MCF 10A (cell line): ENCODE measurements around the gene SHKBP1. TPM values are rescaled to one million over a fixed set of nuclear protein-coding genes. Genes with fewer than 3 reads are reported as not detected.
A peak's percentile ranks its signal among the peaks of the same experiment; 100 is the strongest.
"Not testable (repeated sequence)": the region's sequence is repeated elsewhere in the genome, so short reads cannot be mapped to it uniquely, and the experiment has no call there.

Source experiments
- BruUV-seq: library from RNA; stranded (reverse); fragments of 400-500 nt; replicated peaks from 2 replicates; lab custom pipeline; 2021; lab: Mats Ljungman, UMichigan
- CTCF ChIA-PET: fragments of 300-600 bp; sonication (Branson Sonifier 250); formaldehyde crosslinking; extraction: SDS; loops from one replicate; lab custom pipeline; 2021; ENCODE audit warnings: antibody characterized with exemption, inconsistent platforms; lab: Yijun Ruan, JAX
- POLR2A ChIA-PET: fragments of 300-600, 350-650 bp; sonication (Branson Sonifier 250); formaldehyde crosslinking; extraction: SDS; loops from one replicate; lab custom pipeline; 2020; ENCODE audit warnings: antibody characterized with exemption, inconsistent platforms; lab: Yijun Ruan, JAX
- DNase-seq: peaks from one replicate; pipeline ENCODE4 v3.0.0-alpha.2; 2018; ENCODE audit not compliant: unreplicated experiment
- H3K27ac Mint-ChIP-seq: one replicate; pipeline ENCODE4 v1.8.0; 2022; ENCODE audit warnings: mild to moderate bottlenecking, low read depth, mixed read lengths; ENCODE audit not compliant: unreplicated experiment
- H3K27me3 Mint-ChIP-seq: one replicate; pipeline ENCODE4 v1.8.0; 2022; ENCODE audit warnings: mixed read lengths; ENCODE audit not compliant: insufficient read depth, unreplicated experiment
- H3K36me3 Mint-ChIP-seq: one replicate; pipeline ENCODE4 v1.8.0; 2022; ENCODE audit warnings: mild to moderate bottlenecking, moderate library complexity, mixed read lengths; ENCODE audit not compliant: insufficient read depth, unreplicated experiment
- H3K4me1 Mint-ChIP-seq: one replicate; pipeline ENCODE4 v1.8.0; 2022; ENCODE audit warnings: mixed read lengths; ENCODE audit not compliant: insufficient read depth, unreplicated experiment
- H3K4me3 Mint-ChIP-seq: one replicate; pipeline ENCODE4 v1.8.0; 2022; ENCODE audit warnings: mild to moderate bottlenecking, moderate library complexity, mixed read lengths; ENCODE audit not compliant: unreplicated experiment
- H3K9me3 Mint-ChIP-seq: one replicate; pipeline ENCODE4 v1.8.0; 2022; ENCODE audit warnings: mixed read lengths; ENCODE audit not compliant: unreplicated experiment
- CTCF ChIP-seq: fragments of 200-600 bp; IDR thresholded peaks from one replicate; pipeline ENCODE4 v1.8.0; 2022; ENCODE audit warnings: antibody characterized with exemption, mild to moderate bottlenecking; ENCODE audit not compliant: unreplicated experiment
- intact Hi-C: fragments of 100-400 bp; cut with micrococcal nuclease; formaldehyde crosslinking; loops from 2 replicates; pipeline ENCODE4 v1.14.1; 2022
- total RNA-seq: library from RNA; stranded (reverse); gene quantifications from 2 replicates; pipeline ENCODE4 v1.2.3, GENCODE V29; 2022

SHKBP1 gene
- total RNA-seq, 1 experiment from 2014 or later: 41.5 TPM

GRCh38 chr19:40589591-40590429 is 13.1 kb downstream of the SHKBP1 start:
- no peak overlapping the region for H3K4me3 Mint-ChIP-seq
- CTCF ChIA-PET: interaction anchor here (0.7 to 1.3 kb wide), 2 partner anchors 31 to 45 kb away, joined by 3 to 4 read pairs; no protein-coding TSS in a partner anchor
- intact Hi-C loops: no loop called here
- DNase-seq: no peak
- no TSS peak for BruUV-seq
- no peaks in the 10 kb centered on the region for H3K9me3 Mint-ChIP-seq
- H3K27ac Mint-ChIP-seq: no peak overlapping the region
- H3K27me3 Mint-ChIP-seq: no peaks in the 10 kb centered on the region
- H3K36me3 Mint-ChIP-seq: no peaks in the 10 kb centered on the region
- TF ChIP-seq CTCF: no peak
- POLR2A ChIA-PET: interaction anchor here (0.7 kb wide), 1 partner anchor 16 kb away, joined by 4 read pairs; no protein-coding TSS in a partner anchor
- peaks cover 32% of the 10 kb centered on the region for H3K4me1 Mint-ChIP-seq

GRCh38 chr19:40590464-40591265 is 14.0 kb downstream of the SHKBP1 start:
- no peaks in the 10 kb centered on the region for H3K9me3 Mint-ChIP-seq
- no TSS peak for BruUV-seq
- H3K4me1 Mint-ChIP-seq: peaks cover 34% of the 10 kb centered on the region
- intact Hi-C loops: no loop called here
- ChIA-PET CTCF (interaction anchor here (0.7 to 1.4 kb wide), 3 partner anchors 32 to 126 kb away, joined by 3 to 6 read pairs (median 4); no protein-coding TSS in a partner anchor), POLR2A (interaction anchor here (0.5 kb wide), 1 partner anchor 208 kb away, joined by 3 read pairs; no protein-coding TSS in a partner anchor)
- DNase-seq: no peak
- TF ChIP-seq CTCF: no peak
- no peaks in the 10 kb centered on the region for H3K27me3 Mint-ChIP-seq
- H3K27ac Mint-ChIP-seq: no peak overlapping the region
- no peaks in the 10 kb centered on the region for H3K36me3 Mint-ChIP-seq
- no peak overlapping the region for H3K4me3 Mint-ChIP-seq

- not testable (repeated sequence) for H3K27ac Mint-ChIP-seq
These were observed 15.1 kb downstream of the SHKBP1 start for GRCh38 chr19:40591724-40592123.

GRCh38 chr19:40592170-40592569 is 15.5 kb downstream of the SHKBP1 start:
- intact Hi-C loops: no loop called here
- no peak for TF ChIP-seq CTCF
- no peak overlapping the region for H3K4me3 Mint-ChIP-seq
- DNase-seq: peak; percentile 76
- no TSS peak for BruUV-seq
- ChIA-PET CTCF (interaction anchor here (1.4 kb wide), 1 partner anchor 128 kb away, joined by 6 read pairs; no protein-coding TSS in a partner anchor), POLR2A (interaction anchor here (0.7 to 2.4 kb wide), 2 partner anchors 11 to 313 kb away, joined by 4 to 7 read pairs; no protein-coding TSS in a partner anchor)
- H3K4me1 Mint-ChIP-seq: peaks cover 27% of the 10 kb centered on the region
- no peaks in the 10 kb centered on the region for H3K36me3 Mint-ChIP-seq
- H3K9me3 Mint-ChIP-seq: no peaks in the 10 kb centered on the region
- no peaks in the 10 kb centered on the region for H3K27me3 Mint-ChIP-seq
- no peak overlapping the region for H3K27ac Mint-ChIP-seq

More at GRCh38 chr19:40591724-40592123, 15.1 kb downstream of the SHKBP1 start:
- H3K4me3 Mint-ChIP-seq, intact Hi-C loops, H3K27me3 Mint-ChIP-seq, DNase-seq, H3K36me3 Mint-ChIP-seq, H3K9me3 Mint-ChIP-seq, BruUV-seq: not testable (repeated sequence)
- ChIA-PET POLR2A (interaction anchor here (0.7 to 2.4 kb wide), 2 partner anchors 11 to 313 kb away, joined by 4 to 7 read pairs; no protein-coding TSS in a partner anchor), CTCF (interaction anchor here (1.4 kb wide), 1 partner anchor 127 kb away, joined by 6 read pairs; no protein-coding TSS in a partner anchor)
- H3K4me1 Mint-ChIP-seq: peaks cover 27% of the 10 kb centered on the region
